Measurements from ENCODE around the gene SLAMF7. TPM values are rescaled to one million over a fixed set of nuclear protein-coding genes. Genes with fewer than 3 reads are reported as not detected.
"Not testable (repeated sequence)": the region's sequence is repeated elsewhere in the genome, so short reads cannot be mapped to it uniquely, and the experiment has no call there.

SLAMF7 gene
- total RNA-seq, 8 experiments from 2014 or later: 0.08 to 1.1 (median 0.12) TPM; not detected in 2

DNA sequence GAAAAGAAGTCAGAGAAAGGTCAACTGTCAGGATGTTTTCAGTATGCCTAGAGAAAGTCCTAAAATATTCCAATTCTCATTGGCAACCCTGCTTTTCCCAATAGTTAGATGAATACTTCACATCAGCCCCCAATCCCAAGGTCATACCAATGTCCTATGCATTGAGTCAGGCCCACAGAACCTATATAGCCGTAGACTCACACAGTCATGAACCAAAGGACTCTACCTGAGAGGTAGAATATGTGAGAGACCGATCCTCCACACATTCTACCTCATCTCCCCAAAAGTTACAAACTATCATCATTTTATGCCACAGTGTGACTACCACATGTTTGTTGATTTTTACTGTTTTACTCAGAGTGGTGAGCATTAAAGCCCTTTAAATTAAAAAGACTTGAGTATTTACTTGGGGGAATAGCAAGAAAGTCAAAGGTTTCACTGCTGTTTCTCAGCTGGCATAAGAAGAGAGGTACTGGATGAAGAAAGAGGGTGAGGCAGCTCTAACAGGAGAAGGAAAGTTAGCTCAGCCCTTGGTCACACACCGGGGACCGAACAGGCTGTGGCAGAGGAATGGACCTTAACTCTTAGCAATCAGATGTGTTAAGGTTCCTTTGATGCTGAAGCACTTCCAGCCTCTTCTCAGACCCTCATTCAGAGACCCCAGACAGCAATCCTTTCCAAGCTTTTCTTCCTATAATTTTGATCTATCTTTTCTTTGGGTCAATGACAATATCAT lies 28.4 kb upstream of the SLAMF7 start:
- H3K4me1 ChIP-seq (replicated peaks in 1 of 2): no peaks in the 10 kb centered on the region
- WGBS, 10 experiments: 0 to 94% (median 84%) methylated on average over 1 to 4 of the region's 4 CpGs; no CpG with 5 or more reads in 2 of the 10 experiments
- no peak for ATAC-seq (replicated peaks in 6 of 8)
- in situ Hi-C loops (cut with MboI; ENCODE audit: low pct_unique_long_range_greater_than_20kb in 2 of 9, low sequenced_read_pairs in 9 of 9, unreplicated experiment in 9 of 9): loop anchor here in 1 of 9 experiments (25.0 kb wide), 1 partner anchor 98 kb away; no protein-coding TSS in a partner anchor
- no peak overlapping the region for H3K4me3 ChIP-seq
- H3K27ac ChIP-seq: no peak overlapping the region

DNA sequence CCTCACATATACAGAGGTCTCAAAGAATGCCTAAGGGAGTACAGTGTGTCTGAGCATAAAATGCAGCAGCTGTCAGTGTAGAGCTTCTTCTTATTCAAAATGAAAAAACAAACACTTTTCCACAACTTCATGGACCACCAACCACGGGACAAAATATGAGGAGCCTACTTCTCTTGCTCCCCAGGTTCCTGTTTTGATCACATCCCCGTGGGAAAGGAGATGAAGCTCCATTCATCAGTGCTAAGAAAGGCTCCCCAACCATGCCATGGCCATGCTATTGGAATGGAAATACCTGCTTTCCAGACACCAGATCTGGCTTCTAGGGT lies 27.8 kb upstream of the SLAMF7 start:
- H3K27ac ChIP-seq: no peak overlapping the region
- in situ Hi-C loops (cut with MboI; ENCODE audit: low pct_unique_long_range_greater_than_20kb in 2 of 9, low sequenced_read_pairs in 9 of 9, unreplicated experiment in 9 of 9): loop anchor here in 1 of 9 experiments (25.0 kb wide), 1 partner anchor 99 kb away; no protein-coding TSS in a partner anchor
- H3K4me1 ChIP-seq (replicated peaks in 1 of 2): no peaks in the 10 kb centered on the region
- ATAC-seq (replicated peaks in 6 of 8): no peak
- 0 to 80% (median 62%) methylated on average over 1 to 2 of the region's 2 CpGs; no CpG with 5 or more reads in 2 of the 10 experiments for WGBS, 10 experiments
- no peak overlapping the region for H3K4me3 ChIP-seq

DNA sequence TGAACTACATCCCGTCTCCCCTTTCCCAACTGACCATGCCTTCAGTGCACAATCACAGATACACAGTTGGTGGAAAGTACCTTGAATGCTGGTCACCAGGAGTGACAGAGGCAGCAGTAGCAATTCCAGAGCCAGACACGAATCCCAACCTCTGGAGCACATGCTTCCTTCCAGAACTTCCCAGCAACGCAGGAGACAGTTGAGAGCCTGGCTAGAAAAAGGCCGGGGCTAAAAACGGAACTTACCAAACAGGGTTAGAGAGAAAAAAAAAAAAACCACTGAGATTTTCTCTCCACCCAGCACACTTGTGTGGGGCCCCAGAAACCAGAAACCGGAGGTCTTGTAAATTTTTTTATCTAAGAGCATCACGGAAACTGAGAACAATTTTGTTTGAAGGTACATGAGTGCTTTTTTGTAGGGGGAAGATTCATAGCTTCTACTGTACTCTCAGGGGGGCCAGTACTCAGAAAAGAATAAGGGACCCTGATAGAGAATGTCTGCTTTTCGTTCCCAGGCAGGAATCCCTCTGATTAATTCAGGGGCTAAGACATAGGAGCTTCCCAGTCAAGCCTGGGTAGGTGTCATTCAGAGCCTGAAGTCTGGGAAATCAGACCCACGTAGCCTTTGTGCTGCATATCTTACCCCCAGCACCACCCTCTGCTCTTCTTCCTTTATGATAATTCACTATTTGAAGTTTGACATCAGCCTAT lies 27.3 kb upstream of the SLAMF7 start, which contains the start of gene CD48:
Gene CD48, minus strand, starts transcription at position 221 of the 710 bp plus-strand sequence. Its CDS starts 59 bp downstream, at position 162.
- H3K4me1 ChIP-seq (replicated peaks in 1 of 2): no peaks in the 10 kb centered on the region
- no peak within 1 kb of the TSS for H3K27ac ChIP-seq
- in situ Hi-C loops (cut with MboI; ENCODE audit: low pct_unique_long_range_greater_than_20kb in 2 of 9, low sequenced_read_pairs in 9 of 9, unreplicated experiment in 9 of 9): loop anchor here in 1 of 9 experiments (25.0 kb wide), 1 partner anchor 99 kb away; no protein-coding TSS in a partner anchor
- no peak within 1 kb of the TSS for H3K4me3 ChIP-seq
- WGBS, 10 experiments: 12 to 92% (median 62%) methylated on average over 1 to 9 of the region's 9 CpGs; no CpG with 5 or more reads in 1 of the 10 experiments
- ATAC-seq (replicated peaks in 6 of 8): peak in 1 of 8 experiments; percentile 34

DNA sequence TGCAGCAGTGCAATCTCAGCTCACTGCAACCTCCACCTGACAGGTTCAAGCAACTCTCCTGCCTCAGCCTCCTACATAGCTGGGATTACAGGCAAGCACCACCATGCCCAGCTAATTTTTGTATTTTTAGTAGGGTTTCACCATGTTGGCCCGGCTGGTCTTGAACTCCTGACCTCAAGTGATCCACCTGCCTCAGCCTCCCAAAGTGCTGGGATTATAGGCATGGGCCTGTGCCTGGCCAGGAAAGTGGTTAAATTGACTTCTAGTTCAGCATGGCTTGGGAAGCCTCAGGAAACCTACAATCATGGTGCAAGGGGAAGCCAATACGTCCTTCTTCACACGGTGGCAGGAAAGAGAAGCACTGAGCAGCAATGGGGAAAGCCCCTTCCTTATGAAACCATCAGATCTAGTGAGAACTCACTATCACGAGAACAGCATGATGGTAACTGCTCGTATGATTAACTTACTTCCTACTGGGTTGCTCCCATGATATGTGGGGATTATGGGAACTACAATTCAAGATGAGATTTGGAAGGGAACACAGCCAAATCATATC lies 26.4 kb upstream of the SLAMF7 start:
- H3K27ac ChIP-seq; ATAC-seq (replicated peaks in 6 of 8); H3K4me1 ChIP-seq (replicated peaks in 1 of 2); H3K4me3 ChIP-seq: not testable (repeated sequence)
- in situ Hi-C loops (cut with MboI; ENCODE audit: low pct_unique_long_range_greater_than_20kb in 2 of 9, low sequenced_read_pairs in 9 of 9, unreplicated experiment in 9 of 9): loop anchor here in 1 of 9 experiments (25.0 kb wide), 1 partner anchor 100 kb away; no protein-coding TSS in a partner anchor
- 10 to 84% (median 67%) methylated on average over 2 to 5 of the region's 5 CpGs; no CpG with 5 or more reads in 2 of the 10 experiments for WGBS, 10 experiments

DNA sequence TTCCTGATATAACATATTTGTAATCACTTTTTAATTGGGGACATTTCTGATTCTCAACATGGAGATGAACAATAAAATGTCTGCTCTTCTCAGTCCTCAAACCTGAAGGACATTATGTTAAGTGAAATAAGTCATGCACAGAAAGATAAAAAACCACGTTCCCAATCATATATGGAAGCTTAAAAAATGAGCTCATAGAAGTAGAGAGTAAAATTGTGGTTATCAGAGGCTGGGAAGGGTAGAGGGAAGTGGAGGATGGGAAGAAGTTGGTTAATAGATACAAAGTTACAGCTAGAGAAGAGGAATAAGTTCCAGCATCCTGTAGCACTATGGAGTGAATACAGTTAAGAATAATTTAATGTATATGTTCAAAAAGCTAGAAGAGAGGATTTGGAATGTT lies 25.9 kb upstream of the SLAMF7 start:
- no peak overlapping the region for H3K4me3 ChIP-seq
- ATAC-seq (replicated peaks in 6 of 8): no peak
- 0 to 75% (median 41%) methylated on average over 1 of the region's 1 CpG for WGBS, 10 experiments
- H3K4me1 ChIP-seq (replicated peaks in 1 of 2): no peaks in the 10 kb centered on the region
- H3K27ac ChIP-seq: no peak overlapping the region
- in situ Hi-C loops (cut with MboI; ENCODE audit: low pct_unique_long_range_greater_than_20kb in 2 of 9, low sequenced_read_pairs in 9 of 9, unreplicated experiment in 9 of 9): loop anchor here in 1 of 9 experiments (25.0 kb wide), 1 partner anchor 101 kb away; no protein-coding TSS in a partner anchor

DNA sequence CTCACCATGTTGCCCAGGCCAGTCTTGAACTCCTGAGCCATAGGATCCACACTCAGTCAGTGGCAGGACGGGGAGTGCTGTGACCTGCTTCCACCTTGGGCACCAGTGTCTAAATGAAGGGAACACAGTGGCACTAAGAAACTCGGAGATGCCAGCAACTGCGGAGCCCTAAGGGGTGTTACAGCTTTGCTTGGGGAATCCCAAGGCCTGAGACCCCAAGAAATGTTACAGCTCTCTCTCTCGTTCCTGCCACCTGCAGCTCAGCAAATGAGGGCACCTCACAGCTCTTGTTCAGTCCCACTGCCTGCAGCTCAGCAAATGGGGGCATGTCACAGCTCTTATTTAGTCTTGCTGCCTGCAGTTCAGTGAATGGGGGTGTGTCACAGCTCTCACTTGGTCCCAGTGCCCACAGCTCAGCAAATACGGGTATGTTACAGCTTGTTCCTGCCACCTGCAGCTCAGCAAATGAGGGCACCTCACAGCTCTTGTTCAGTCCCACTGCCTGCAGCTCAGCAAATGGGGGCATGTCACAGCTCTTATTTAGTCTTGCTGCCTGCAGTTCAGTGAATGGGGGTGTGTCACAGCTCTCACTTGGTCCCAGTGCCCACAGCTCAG lies 24.9 kb upstream of the SLAMF7 start:
- in situ Hi-C loops (cut with MboI; ENCODE audit: low pct_unique_long_range_greater_than_20kb in 2 of 9, low sequenced_read_pairs in 9 of 9, unreplicated experiment in 9 of 9): loop anchor here in 1 of 9 experiments (25.0 kb wide), 1 partner anchor 102 kb away; no protein-coding TSS in a partner anchor
- WGBS, 10 experiments: 17 to 94% (median 66%) methylated on average over 1 to 4 of the region's 5 CpGs; no CpG with 5 or more reads in 5 of the 10 experiments
- not testable (repeated sequence) for H3K27ac ChIP-seq; H3K4me3 ChIP-seq; ATAC-seq (replicated peaks in 6 of 8); H3K4me1 ChIP-seq (replicated peaks in 1 of 2)

DNA sequence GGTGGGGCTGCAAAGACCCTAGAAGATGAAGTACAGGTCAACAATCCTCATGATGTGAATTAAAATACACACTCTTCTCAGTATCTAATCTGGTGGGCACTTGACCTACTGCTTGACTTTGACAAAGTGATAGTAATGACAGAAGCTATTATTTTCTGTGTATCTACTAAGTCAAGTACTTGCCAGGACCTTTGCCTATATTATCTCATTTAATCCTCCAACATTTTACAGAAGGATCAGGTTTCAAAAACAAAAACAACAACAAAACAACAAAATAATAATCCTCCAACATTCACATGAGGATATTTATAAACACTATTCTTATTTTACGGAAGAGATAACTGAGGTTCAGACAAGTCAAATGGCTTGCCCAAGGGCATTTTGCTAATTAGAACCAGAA lies 23.0 kb upstream of the SLAMF7 start:
- no peaks in the 10 kb centered on the region for H3K4me1 ChIP-seq (replicated peaks in 1 of 2)
- ATAC-seq (replicated peaks in 6 of 8): no peak
- no peak overlapping the region for H3K4me3 ChIP-seq
- WGBS, 10 experiments: 0 to 100% (median 87%) methylated on average over 1 of the region's 1 CpG; no CpG with 5 or more reads in 2 of the 10 experiments
- in situ Hi-C loops (cut with MboI; ENCODE audit: low pct_unique_long_range_greater_than_20kb in 2 of 9, low sequenced_read_pairs in 9 of 9, unreplicated experiment in 9 of 9): loop anchor here in 1 of 9 experiments (25.0 kb wide), 1 partner anchor 104 kb away; no protein-coding TSS in a partner anchor
- H3K27ac ChIP-seq: no peak overlapping the region

DNA sequence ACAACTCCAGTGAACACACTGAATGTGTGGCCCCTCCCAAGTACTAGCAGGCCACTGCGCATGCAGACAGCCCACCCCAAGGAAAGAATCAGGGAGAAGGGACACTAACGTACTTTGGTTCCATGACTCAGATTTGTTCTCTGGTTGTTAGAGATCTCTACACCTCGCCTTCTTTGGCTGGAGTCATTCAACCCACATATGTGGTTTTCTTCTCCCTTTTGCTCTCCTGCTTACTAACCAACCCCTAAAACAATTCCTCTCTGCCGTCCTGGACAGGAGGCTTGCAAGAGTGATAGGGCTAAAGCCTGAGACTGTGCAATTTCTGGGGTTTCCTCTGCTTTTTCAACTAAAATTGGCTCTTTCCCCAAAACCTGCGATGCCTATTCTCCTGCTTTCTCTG lies 21.7 kb upstream of the SLAMF7 start:
- Histone ChIP-seq H3K27ac (no peak overlapping the region), H3K4me3 (no peak overlapping the region), H3K4me1 (replicated peaks in 1 of 2) (no peaks in the 10 kb centered on the region)
- no peak for ATAC-seq (replicated peaks in 6 of 8)
- in situ Hi-C loops (cut with MboI; ENCODE audit: low pct_unique_long_range_greater_than_20kb in 2 of 9, low sequenced_read_pairs in 9 of 9, unreplicated experiment in 9 of 9): loop anchor here in 1 of 9 experiments (25.0 kb wide), 1 partner anchor 105 kb away; no protein-coding TSS in a partner anchor
- WGBS, 10 experiments: 13 to 100% (median 90%) methylated on average over 1 to 5 of the region's 5 CpGs; no CpG with 5 or more reads in 1 of the 10 experiments

DNA sequence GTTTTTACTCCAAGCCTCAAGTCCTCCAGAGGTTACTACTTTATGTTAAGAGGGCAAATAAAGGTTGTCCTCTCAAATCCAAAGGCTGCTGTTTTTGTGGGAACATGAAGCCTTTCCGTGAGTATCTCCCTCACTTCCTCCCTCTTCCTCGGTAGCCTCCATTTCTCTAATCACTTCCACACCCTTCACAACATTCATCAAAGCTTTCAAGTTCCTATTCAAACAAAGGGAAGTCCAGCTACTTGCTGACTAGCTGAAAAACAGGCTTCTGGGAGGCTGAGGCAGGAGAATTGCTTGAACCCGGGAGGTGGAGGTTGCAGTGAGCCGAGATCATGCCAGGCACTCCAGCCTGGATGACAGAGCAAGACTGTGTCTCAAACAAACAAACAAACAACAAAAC lies 20.8 kb upstream of the SLAMF7 start:
- in situ Hi-C loops (cut with MboI; ENCODE audit: low pct_unique_long_range_greater_than_20kb in 2 of 9, low sequenced_read_pairs in 9 of 9, unreplicated experiment in 9 of 9): loop anchor here in 1 of 9 experiments (25.0 kb wide), 1 partner anchor 106 kb away; no protein-coding TSS in a partner anchor
- Histone ChIP-seq H3K27ac (no peak overlapping the region), H3K4me3 (no peak overlapping the region), H3K4me1 (replicated peaks in 1 of 2) (no peaks in the 10 kb centered on the region)
- WGBS, 10 experiments: 0 to 91% (median 55%) methylated on average over 1 to 4 of the region's 4 CpGs
- ATAC-seq (replicated peaks in 6 of 8): no peak

DNA sequence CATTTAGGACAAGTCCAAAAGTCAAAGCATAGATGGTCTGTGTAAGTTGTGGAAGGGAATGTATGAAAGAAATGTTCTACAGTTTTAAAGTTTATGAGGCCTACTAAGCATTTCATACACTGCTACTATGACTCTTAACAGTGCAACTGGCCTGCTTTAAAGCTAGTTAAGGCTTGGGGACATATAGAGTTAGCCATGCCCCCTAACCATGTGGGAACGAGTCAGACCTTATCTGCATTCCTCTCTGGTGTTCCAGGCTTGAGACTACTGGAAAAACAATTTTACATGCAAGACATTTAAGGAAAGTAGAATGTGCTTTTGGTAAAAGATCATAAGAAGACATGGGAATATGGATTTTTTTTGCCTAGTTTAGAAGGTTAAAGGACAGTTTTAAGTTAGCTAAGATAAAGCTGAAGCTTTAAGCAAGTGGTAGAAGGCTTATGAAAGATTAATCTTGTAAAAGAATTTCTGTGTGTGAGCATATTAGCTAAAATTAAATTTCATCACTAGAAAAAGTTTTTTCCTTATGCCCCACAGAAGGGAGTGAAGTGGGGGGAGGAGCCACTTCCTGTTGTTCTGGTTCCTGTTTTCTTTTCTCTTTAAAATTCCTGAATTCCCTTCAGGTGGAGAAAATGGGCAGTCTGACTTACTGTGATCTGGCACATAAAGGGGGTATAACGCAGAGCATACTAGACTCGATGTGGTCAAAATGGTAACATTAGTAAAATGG lies 18.5 kb upstream of the SLAMF7 start:
- Histone ChIP-seq H3K4me3 (no peak overlapping the region), H3K4me1 (replicated peaks in 1 of 2) (no peaks in the 10 kb centered on the region), H3K27ac (no peak overlapping the region)
- ATAC-seq (replicated peaks in 6 of 8): no peak
- in situ Hi-C loops (cut with MboI; ENCODE audit: low pct_unique_long_range_greater_than_20kb in 2 of 9, low sequenced_read_pairs in 9 of 9, unreplicated experiment in 9 of 9): loop anchor here in 1 of 9 experiments (25.0 kb wide), 1 partner anchor 108 kb away; no protein-coding TSS in a partner anchor
- WGBS, 10 experiments: 0 to 100% (median 69%) methylated on average over 1 to 3 of the region's 3 CpGs

DNA sequence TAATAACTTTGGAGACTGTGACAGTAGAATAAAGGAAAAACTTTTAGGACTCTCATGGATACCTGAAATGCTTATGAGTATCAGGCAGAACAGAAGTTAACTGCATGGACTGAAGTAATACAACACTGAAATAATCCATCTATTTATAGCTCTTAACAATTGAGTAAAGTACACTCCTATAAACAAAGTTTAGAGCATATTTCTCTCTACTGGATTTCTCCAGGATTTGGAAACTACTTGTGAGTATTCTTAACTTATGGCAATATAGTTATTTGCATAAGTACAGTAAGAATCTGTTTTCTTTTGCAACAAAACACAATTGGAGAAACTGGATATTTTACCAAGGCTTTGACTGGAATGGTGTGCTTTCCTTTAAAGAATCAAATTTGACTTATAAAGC lies 17.6 kb upstream of the SLAMF7 start:
- ATAC-seq (replicated peaks in 6 of 8): no peak
- no peak overlapping the region for H3K4me3 ChIP-seq
- no peak overlapping the region for H3K27ac ChIP-seq
- in situ Hi-C loops (cut with MboI; ENCODE audit: low pct_unique_long_range_greater_than_20kb in 2 of 9, low sequenced_read_pairs in 9 of 9, unreplicated experiment in 9 of 9): loop anchor here in 1 of 9 experiments (25.0 kb wide), 1 partner anchor 109 kb away; no protein-coding TSS in a partner anchor
- H3K4me1 ChIP-seq (replicated peaks in 1 of 2): peaks cover 0 to 5% of the 10 kb centered on the region in 2 donors

DNA sequence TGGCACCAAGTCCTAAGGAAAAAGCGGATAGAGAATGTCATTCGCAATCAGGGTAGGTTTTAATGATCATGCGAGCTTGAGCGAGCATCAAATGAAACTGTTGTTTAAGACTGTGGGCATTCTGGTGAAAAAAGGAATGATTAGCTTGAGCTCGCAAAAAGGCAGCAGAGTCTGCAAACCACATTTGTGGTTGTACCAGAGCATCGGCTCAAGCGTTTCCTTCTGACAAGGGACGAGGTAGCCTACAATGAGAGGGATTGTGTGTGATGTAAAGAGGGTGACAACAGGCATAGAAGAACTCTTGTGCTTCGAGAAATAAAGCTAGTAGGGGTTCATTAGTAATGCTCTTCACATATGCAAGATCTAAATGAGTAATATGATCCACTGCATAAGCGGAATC lies 16.3 kb upstream of the SLAMF7 start:
- in situ Hi-C loops (cut with MboI; ENCODE audit: low pct_unique_long_range_greater_than_20kb in 2 of 9, low sequenced_read_pairs in 9 of 9, unreplicated experiment in 9 of 9): loop anchor here in 1 of 9 experiments (25.0 kb wide), 1 partner anchor 110 kb away; no protein-coding TSS in a partner anchor
- WGBS, 10 experiments: 0 to 92% (median 74%) methylated on average over 1 to 10 of the region's 10 CpGs
- peaks cover 0 to 7% of the 10 kb centered on the region in 2 donors for H3K4me1 ChIP-seq (replicated peaks in 1 of 2)
- H3K27ac ChIP-seq: no peak overlapping the region
- peak in 1 of 8 experiments; percentile 7 for ATAC-seq (replicated peaks in 6 of 8)
- H3K4me3 ChIP-seq: no peak overlapping the region

Data from motor neuron (in vitro differentiated cells).